OCI-LY1 (cell line): ENCODE results near the gene RPRML.
"Not testable (repeated sequence)": the region's sequence is repeated elsewhere in the genome, so short reads cannot be mapped to it uniquely, and the experiment has no call there.

Experiments used
- H2AFZ ChIP-seq: fragments of 200-600 bp; sonication (generic), shearing (Covaris generic); 2 replicates; pipeline ENCODE4 v1.6.0; 2014; ENCODE audit warnings: antibody characterized with exemption, mild to moderate bottlenecking, low read length
- H3F3A ChIP-seq: fragments of 200-600 bp; sonication (generic), shearing (Covaris generic); 2 replicates; pipeline ENCODE4 v1.6.0; 2014; ENCODE audit warnings: mild to moderate bottlenecking, antibody characterized with exemption, low read length, moderate library complexity; ENCODE audit not compliant: insufficient read depth
- H3K27ac ChIP-seq: fragments of 200-600 bp; sonication (generic); 2 replicates; pipeline ENCODE4 v1.5.1; 2014; ENCODE audit warnings: low read length, mixed run types, mild to moderate bottlenecking, low read depth; ENCODE audit not compliant: poor library complexity, severe bottlenecking
- H3K27me3 ChIP-seq: fragments of 200-600 bp; sonication (generic); 2 replicates; pipeline ENCODE4 v1.6.0; 2014; ENCODE audit warnings: antibody characterized with exemption, mild to moderate bottlenecking, low read length, moderate library complexity; ENCODE audit not compliant: insufficient read depth
- H3K36me3 ChIP-seq: fragments of 200-600 bp; sonication (generic); 2 replicates; pipeline ENCODE4 v1.6.1; 2014; ENCODE audit warnings: mild to moderate bottlenecking, antibody characterized with exemption, low read length, moderate library complexity, mixed read lengths; ENCODE audit not compliant: insufficient read depth
- H3K4me1 ChIP-seq: fragments of 200-600 bp; sonication (generic); 2 replicates; pipeline ENCODE4 v1.5.1; 2014; ENCODE audit warnings: mild to moderate bottlenecking, low read length, moderate library complexity; ENCODE audit not compliant: insufficient read depth, severe bottlenecking
- H3K4me2 ChIP-seq: fragments of 200-600 bp; sonication (generic), shearing (Covaris generic); 2 replicates; pipeline ENCODE4 v1.6.1; 2014; ENCODE audit warnings: low read length
- H3K4me3 ChIP-seq: fragments of 200-600 bp; sonication (generic); 2 replicates; pipeline ENCODE4 v1.5.1; 2014; ENCODE audit warnings: low read length, low read depth, mild to moderate bottlenecking, mixed read lengths; ENCODE audit not compliant: poor library complexity, severe bottlenecking
- H3K79me2 ChIP-seq: fragments of 200-600 bp; shearing (Covaris generic); 2 replicates; pipeline ENCODE4 v1.6.1; 2016; ENCODE audit warnings: mixed run types, low read length, mixed read lengths; ENCODE audit not compliant: insufficient read depth
- H3K9ac ChIP-seq: fragments of 200-600 bp; sonication (generic), shearing (Covaris generic); 2 replicates; pipeline ENCODE4 v1.6.1; 2014; ENCODE audit warnings: mild to moderate bottlenecking, low read length, mixed read lengths
- H3K9me2 ChIP-seq: fragments of 200-600 bp; sonication (generic), shearing (Covaris generic); 2 replicates; pipeline ENCODE4 v1.6.1; 2014; ENCODE audit warnings: low read depth, mild to moderate bottlenecking, low read length, mixed read lengths
- H3K9me3 ChIP-seq: fragments of 200-600 bp; shearing (Covaris generic); 2 replicates; pipeline ENCODE4 v1.6.1; 2014; ENCODE audit warnings: low read length, mixed read lengths
- H4K20me1 ChIP-seq: fragments of 200-600 bp; sonication (generic), shearing (Covaris generic); 2 replicates; pipeline ENCODE4 v1.6.0; 2016; ENCODE audit warnings: mild to moderate bottlenecking, low read length; ENCODE audit not compliant: insufficient read depth
- EZH2 ChIP-seq: fragments of 200-600 bp; sonication (generic), shearing (Covaris generic); IDR thresholded peaks from 2 replicates; pipeline ENCODE4 v1.8.0; 2017; ENCODE audit warnings: borderline replicate concordance, mixed run types, mild to moderate bottlenecking, antibody characterized with exemption, low read length, moderate library complexity, mixed read lengths
- TF ChIP-seq, protein P1 (sequence below): fragments of 200-600 bp; sonication (generic), shearing (Covaris generic); IDR thresholded peaks from 2 replicates; pipeline ENCODE4 v1.5.1; 2017; ENCODE audit warnings: mild to moderate bottlenecking, antibody characterized with exemption, low read length, moderate library complexity, mixed read lengths

The RPRML gene

DNA sequence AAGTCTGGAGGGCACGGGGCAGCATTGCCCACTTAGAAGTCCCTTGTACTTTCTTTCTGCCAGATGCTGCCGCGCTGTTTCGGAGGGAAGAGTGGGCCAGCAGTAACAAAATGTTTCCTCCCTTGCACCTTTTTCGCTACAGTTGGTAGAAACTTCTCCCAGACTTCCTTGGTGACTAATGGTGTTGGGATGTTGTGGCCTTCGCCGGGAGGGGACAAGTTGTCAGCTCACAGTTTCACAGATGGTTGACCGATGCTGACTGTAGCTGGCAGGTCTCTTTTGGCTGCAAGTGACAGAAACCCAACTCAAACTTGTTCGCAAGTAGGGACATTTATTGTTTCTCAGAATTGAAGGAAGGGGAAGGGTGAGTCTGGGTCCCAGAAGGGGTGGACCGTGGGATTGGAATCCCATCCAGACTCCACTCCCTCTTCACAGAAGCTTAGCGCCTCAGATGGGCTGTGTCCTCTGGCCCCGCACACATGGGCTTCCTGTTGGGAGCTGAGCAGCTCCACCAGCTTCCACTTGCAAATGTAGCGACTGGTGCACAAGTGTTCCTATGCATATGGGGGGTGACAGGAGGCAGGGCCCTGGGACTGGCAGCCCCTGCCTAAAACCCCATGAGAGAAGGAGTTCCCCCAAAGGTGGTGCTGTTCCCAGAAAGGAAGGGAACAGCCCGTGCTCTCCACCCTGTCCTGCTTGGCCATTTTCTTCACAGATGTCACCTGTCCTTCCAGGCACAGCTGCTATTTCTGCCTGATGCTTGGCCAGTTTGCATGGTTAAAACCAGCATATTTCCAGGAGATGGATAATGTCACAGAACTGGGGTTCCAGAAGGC lies 30.9 kb upstream of the RPRML start:
- Histone ChIP-seq H4K20me1 (no peaks in the 10 kb centered on the region), H3F3A (no peaks in the 10 kb centered on the region), H3K9ac (no peak overlapping the region), H2AFZ (no peak overlapping the region), H3K27me3 (no peaks in the 10 kb centered on the region), H3K4me2 (no peak overlapping the region), H3K4me1 (peaks cover 18% of the 10 kb centered on the region), H3K9me3 (no peaks in the 10 kb centered on the region), H3K36me3 (no peaks in the 10 kb centered on the region), H3K4me3 (no peak overlapping the region), H3K9me2 (no peaks in the 10 kb centered on the region), H3K27ac (no peak overlapping the region), H3K79me2 (no peaks in the 10 kb centered on the region)
- TF ChIP-seq, protein P1, sequence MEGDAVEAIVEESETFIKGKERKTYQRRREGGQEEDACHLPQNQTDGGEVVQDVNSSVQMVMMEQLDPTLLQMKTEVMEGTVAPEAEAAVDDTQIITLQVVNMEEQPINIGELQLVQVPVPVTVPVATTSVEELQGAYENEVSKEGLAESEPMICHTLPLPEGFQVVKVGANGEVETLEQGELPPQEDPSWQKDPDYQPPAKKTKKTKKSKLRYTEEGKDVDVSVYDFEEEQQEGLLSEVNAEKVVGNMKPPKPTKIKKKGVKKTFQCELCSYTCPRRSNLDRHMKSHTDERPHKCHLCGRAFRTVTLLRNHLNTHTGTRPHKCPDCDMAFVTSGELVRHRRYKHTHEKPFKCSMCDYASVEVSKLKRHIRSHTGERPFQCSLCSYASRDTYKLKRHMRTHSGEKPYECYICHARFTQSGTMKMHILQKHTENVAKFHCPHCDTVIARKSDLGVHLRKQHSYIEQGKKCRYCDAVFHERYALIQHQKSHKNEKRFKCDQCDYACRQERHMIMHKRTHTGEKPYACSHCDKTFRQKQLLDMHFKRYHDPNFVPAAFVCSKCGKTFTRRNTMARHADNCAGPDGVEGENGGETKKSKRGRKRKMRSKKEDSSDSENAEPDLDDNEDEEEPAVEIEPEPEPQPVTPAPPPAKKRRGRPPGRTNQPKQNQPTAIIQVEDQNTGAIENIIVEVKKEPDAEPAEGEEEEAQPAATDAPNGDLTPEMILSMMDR, result no peak
- no peak for TF ChIP-seq EZH2

DNA sequence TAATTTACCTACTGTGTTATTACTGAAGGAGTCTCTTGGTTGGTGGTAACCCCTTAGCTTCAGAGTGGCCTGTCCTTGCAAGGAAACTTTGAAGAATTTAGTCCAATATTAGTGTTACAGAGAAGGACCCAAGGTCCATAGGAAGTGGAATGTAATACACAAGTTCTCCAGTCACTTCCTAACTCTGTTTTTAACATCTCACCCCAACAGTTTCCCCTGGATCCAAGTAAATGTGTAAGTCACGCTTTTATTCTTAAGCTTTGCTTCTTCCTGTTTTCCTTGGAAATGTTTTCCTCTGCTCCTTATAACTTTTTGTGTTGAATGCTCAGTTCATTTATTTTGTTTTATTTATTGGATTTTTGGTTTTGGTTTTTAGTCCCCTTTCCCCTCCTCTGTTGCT lies 25.9 kb upstream of the RPRML start:
- peak overlapping the region; percentile 37 for H3K4me2 ChIP-seq
- no peaks in the 10 kb centered on the region for H3K9me3 ChIP-seq
- no peak overlapping the region for H2AFZ ChIP-seq
- H3K9me2 ChIP-seq, result no peaks in the 10 kb centered on the region
- peak overlapping the region; percentile 31; the same call in 1 of the 2 replicates for H3K9ac ChIP-seq
- H3F3A ChIP-seq, result no peaks in the 10 kb centered on the region
- H3K27ac ChIP-seq, result peak overlapping the region; percentile 77
- no peaks in the 10 kb centered on the region for H3K27me3 ChIP-seq
- no peaks in the 10 kb centered on the region for H3K79me2 ChIP-seq
- no peaks in the 10 kb centered on the region for H3K36me3 ChIP-seq
- no peaks in the 10 kb centered on the region for H4K20me1 ChIP-seq
- no peak for TF ChIP-seq EZH2
- TF ChIP-seq, protein P1, result no peak
- H3K4me3 ChIP-seq, result no peak overlapping the region
- H3K4me1 ChIP-seq, result peaks cover 33% of the 10 kb centered on the region

GRCh38 chr17:47003864-47004263 lies 24.8 kb upstream of the RPRML start:
- H3K9ac ChIP-seq, H3K9me2 ChIP-seq, H3K79me2 ChIP-seq: not testable (repeated sequence)

More at GRCh38 chr17:47003864-47004263, 24.8 kb upstream of the RPRML start:
- not testable (repeated sequence) for H3K4me2 ChIP-seq, H3K4me3 ChIP-seq, H4K20me1 ChIP-seq, H3K27me3 ChIP-seq, H3K27ac ChIP-seq, H3K36me3 ChIP-seq, H3F3A ChIP-seq, H3K9me3 ChIP-seq, H2AFZ ChIP-seq
- H3K4me1 ChIP-seq, result peaks cover 33% of the 10 kb centered on the region
